CD14-positive monocyte (primary cell): ENCODE results near the gene LRIG1. TPM values are rescaled to one million over a fixed set of nuclear protein-coding genes. Genes with fewer than 3 reads are reported as not detected.

Source experiments
- DNase-seq, 3 donors: peaks; one replicate each; pipeline ENCODE4 v3.0.0-alpha.2; 2011 to 2022
- H2AFZ ChIP-seq: 2 replicates; pipeline ENCODE4 v1.6.0; 2012; ENCODE audit warnings: mild to moderate bottlenecking, low read depth, low read length, inconsistent platforms; ENCODE audit not compliant: insufficient read depth, poor library complexity, severe bottlenecking
- H3K27ac ChIP-seq, 2 donors: 1 replicate in 1 of 2; 2 replicates in 1 of 2; pipeline ENCODE4 v1.5.1; 2012 to 2013; ENCODE audit warnings: low read length in 2 of 2, control low read depth in 1 of 2, inconsistent platforms in 1 of 2, low read depth in 1 of 2, mild to moderate bottlenecking in 1 of 2
- H3K27me3 ChIP-seq, 2 donors: one replicate each; pipeline versions ENCODE4 v1.6.0 to v1.6.1; 2011 to 2013; ENCODE audit warnings: low read length in 2 of 2; ENCODE audit not compliant: control insufficient read depth in 2 of 2, insufficient read depth in 2 of 2
- H3K36me3 ChIP-seq, 2 donors: replicated peaks in 1 of 2; 1 replicate in 1 of 2; 2 replicates in 1 of 2; pipeline versions ENCODE4 v1.5.1 to v1.6.1; 2012 to 2013; ENCODE audit warnings: low read length in 2 of 2, control low read depth in 1 of 2, inconsistent platforms in 1 of 2, mild to moderate bottlenecking in 1 of 2; ENCODE audit not compliant: insufficient read depth in 2 of 2, control insufficient read depth in 1 of 2
- H3K4me1 ChIP-seq, 2 donors: 1 replicate in 1 of 2; 2 replicates in 1 of 2; pipeline versions ENCODE4 v1.5.1 to v1.6.1; 2012 to 2013; ENCODE audit warnings: low read length in 2 of 2, control low read depth in 1 of 2, inconsistent platforms in 1 of 2, mild to moderate bottlenecking in 1 of 2, moderate library complexity in 1 of 2; ENCODE audit not compliant: insufficient read depth in 2 of 2, control insufficient read depth in 1 of 2
- H3K4me2 ChIP-seq: replicated peaks from 2 replicates; pipeline ENCODE3; 2012; ENCODE audit warnings: low read length, moderate library complexity, mild to moderate bottlenecking; ENCODE audit not compliant: poor library complexity, severe bottlenecking; ENCODE audit errors: extremely low read depth
- H3K4me3 ChIP-seq, 3 experiments: fragments of 200-600 bp in 1 of 3; sonication (generic) in 1 of 3; replicated peaks in 1 of 3; 1 replicate in 2 of 3; 2 replicates in 1 of 3; pipeline ENCODE4 v1.5.1; 2011 to 2013; ENCODE audit warnings: low read length in 3 of 3, mild to moderate bottlenecking in 3 of 3, control low read depth in 2 of 3, low read depth in 2 of 3, inconsistent platforms in 1 of 3, moderate library complexity in 1 of 3
- H3K79me2 ChIP-seq: 2 replicates; pipeline ENCODE4 v1.6.0; 2012; ENCODE audit warnings: mild to moderate bottlenecking, control low read depth, inconsistent platforms, low read length, moderate library complexity; ENCODE audit not compliant: insufficient read depth
- H3K9ac ChIP-seq: 2 replicates; pipeline ENCODE4 v1.6.0; 2017; ENCODE audit warnings: low read length, mild to moderate bottlenecking; ENCODE audit not compliant: insufficient read depth, poor library complexity, severe bottlenecking
- H3K9me3 ChIP-seq, 2 donors: replicated peaks in 1 of 2; 1 replicate in 1 of 2; 2 replicates in 1 of 2; pipeline versions ENCODE4 v1.5.1 to v1.6.1; 2012 to 2013; ENCODE audit warnings: low read length in 2 of 2, control low read depth in 1 of 2; ENCODE audit not compliant: control insufficient read depth in 1 of 2, insufficient read depth in 1 of 2
- H4K20me1 ChIP-seq: 2 replicates; pipeline ENCODE4 v1.6.0; 2012; ENCODE audit warnings: mild to moderate bottlenecking, low read length, control low read depth, moderate library complexity; ENCODE audit not compliant: insufficient read depth
- H3K27ac Mint-ChIP-seq, 7 donors: one replicate each; pipeline ENCODE4 v1.8.0; 2020; ENCODE audit warnings: mild to moderate bottlenecking in 7 of 7, mixed read lengths in 7 of 7, moderate library complexity in 6 of 7, inconsistent platforms in 2 of 7
- H3K27me3 Mint-ChIP-seq, 3 donors: one replicate each; pipeline ENCODE4 v1.8.0; 2021 to 2022; ENCODE audit warnings: low read depth in 3 of 3, mild to moderate bottlenecking in 3 of 3, mixed read lengths in 3 of 3, moderate library complexity in 3 of 3, inconsistent platforms in 1 of 3
- H3K36me3 Mint-ChIP-seq, 2 donors: one replicate each; pipeline ENCODE4 v1.8.0; 2020; ENCODE audit warnings: mixed read lengths in 2 of 2, inconsistent platforms in 1 of 2, mild to moderate bottlenecking in 1 of 2
- H3K4me1 Mint-ChIP-seq: one replicate; pipeline ENCODE4 v1.8.0; 2020; ENCODE audit warnings: mild to moderate bottlenecking, mixed read lengths
- H3K4me3 Mint-ChIP-seq, 2 donors: one replicate each; pipeline ENCODE4 v1.8.0; 2020; ENCODE audit warnings: mild to moderate bottlenecking in 2 of 2, mixed read lengths in 2 of 2, moderate library complexity in 1 of 2
- H3K9me3 Mint-ChIP-seq, 7 donors: one replicate each; pipeline ENCODE4 v1.8.0; 2020 to 2022; ENCODE audit warnings: mixed read lengths in 7 of 7, mild to moderate bottlenecking in 6 of 7, moderate library complexity in 6 of 7, inconsistent platforms in 2 of 7
- WGBS: methylation state at CpG from one replicate; pipeline ENCODE4 v1.1.5; 2013; ENCODE audit warnings: missing lambda C conversion rate; ENCODE audit not compliant: insufficient coverage; 5-methylcytosine and 5-hydroxymethylcytosine counted together
- intact Hi-C, 2 donors: fragments of 100-400 bp; cut with micrococcal nuclease; formaldehyde crosslinking; loops; one replicate each; pipeline versions ENCODE4 v1.15.0 to v1.15.1; 2023
- polyA plus RNA-seq, 3 donors: library from polyadenylated mRNA; depleted of rRNA in 1 of 3; unstranded in 2 of 3; stranded (reverse) in 1 of 3; fragments of 300-500 nt in 2 of 3; fragments of >200 nt in 1 of 3; fragmentation: Illumina TruSeq in 2 of 3; gene quantifications; 1 replicate in 2 of 3; 2 replicates in 1 of 3; pipeline ENCODE4 v1.2.3, GENCODE V29; 2012 to 2021
- TF ChIP-seq, protein P1 (sequence below): fragments of 200-600 bp; IDR thresholded peaks from one replicate; pipeline ENCODE4 v1.8.0; 2022; ENCODE audit warnings: antibody characterized with exemption, mild to moderate bottlenecking

LRIG1 gene
- polyA plus RNA-seq, 3 donors: 0.82 to 1.9 (median 1.0) TPM

GRCh38 chr3:66392512-66392911 is 108.3 kb downstream of the LRIG1 start:
- intact Hi-C loops: no loop called here
- Histone ChIP-seq H3K27ac (no peak overlapping the region), H3K79me2 (no peaks in the 10 kb centered on the region), H3K9me3 (no peaks in the 10 kb centered on the region), H3K27me3 (no peaks in the 10 kb centered on the region), H3K4me2 (no peak overlapping the region), H3K9ac (no peak overlapping the region), H3K4me1 (peaks cover 2% of the 10 kb centered on the region in 2 donors), H3K4me3 (no peak overlapping the region), H2AFZ (no peak overlapping the region), H4K20me1 (no peaks in the 10 kb centered on the region), H3K36me3 (no peaks in the 10 kb centered on the region)
- Mint-ChIP-seq H3K4me1 (peaks cover 2% of the 10 kb centered on the region), H3K27ac (no peak overlapping the region), H3K36me3 (peaks cover 12 to 16% of the 10 kb centered on the region in 2 donors), H3K4me3 (no peak overlapping the region), H3K27me3 (no peaks in the 10 kb centered on the region), H3K9me3 (peaks cover 0 to 3% (median 0%) of the 10 kb centered on the region in 7 donors)
- TF ChIP-seq, protein P1, sequence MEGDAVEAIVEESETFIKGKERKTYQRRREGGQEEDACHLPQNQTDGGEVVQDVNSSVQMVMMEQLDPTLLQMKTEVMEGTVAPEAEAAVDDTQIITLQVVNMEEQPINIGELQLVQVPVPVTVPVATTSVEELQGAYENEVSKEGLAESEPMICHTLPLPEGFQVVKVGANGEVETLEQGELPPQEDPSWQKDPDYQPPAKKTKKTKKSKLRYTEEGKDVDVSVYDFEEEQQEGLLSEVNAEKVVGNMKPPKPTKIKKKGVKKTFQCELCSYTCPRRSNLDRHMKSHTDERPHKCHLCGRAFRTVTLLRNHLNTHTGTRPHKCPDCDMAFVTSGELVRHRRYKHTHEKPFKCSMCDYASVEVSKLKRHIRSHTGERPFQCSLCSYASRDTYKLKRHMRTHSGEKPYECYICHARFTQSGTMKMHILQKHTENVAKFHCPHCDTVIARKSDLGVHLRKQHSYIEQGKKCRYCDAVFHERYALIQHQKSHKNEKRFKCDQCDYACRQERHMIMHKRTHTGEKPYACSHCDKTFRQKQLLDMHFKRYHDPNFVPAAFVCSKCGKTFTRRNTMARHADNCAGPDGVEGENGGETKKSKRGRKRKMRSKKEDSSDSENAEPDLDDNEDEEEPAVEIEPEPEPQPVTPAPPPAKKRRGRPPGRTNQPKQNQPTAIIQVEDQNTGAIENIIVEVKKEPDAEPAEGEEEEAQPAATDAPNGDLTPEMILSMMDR: no peak
- WGBS: 100% methylated on average over 1 of the region's 3 CpGs
- DNase-seq: no peak

DNA sequence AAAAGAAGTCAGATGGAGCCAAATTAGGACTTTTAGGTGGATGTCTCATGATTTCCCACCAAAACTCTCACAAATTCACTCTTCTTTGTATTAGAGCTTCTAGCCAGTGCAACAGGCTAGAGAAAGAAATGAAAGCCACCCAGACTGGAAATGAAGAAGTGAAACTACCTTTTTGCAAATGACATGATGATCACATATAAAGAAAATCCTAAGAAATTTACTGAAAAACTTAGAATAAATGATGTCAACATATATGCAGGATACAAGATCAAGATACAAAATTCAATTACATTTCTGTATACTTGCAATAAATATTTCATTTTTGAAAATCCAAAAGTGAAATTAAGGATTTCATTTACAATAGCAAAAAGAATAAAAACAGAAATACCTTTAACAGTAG is 110.8 kb downstream of the LRIG1 start:
- Histone ChIP-seq H3K9ac (no peak overlapping the region), H3K4me2 (no peak overlapping the region), H3K27me3 (no peaks in the 10 kb centered on the region), H3K4me1 (no peaks in the 10 kb centered on the region), H3K36me3 (peaks cover 0 to 15% of the 10 kb centered on the region in 2 donors), H3K79me2 (no peaks in the 10 kb centered on the region), H2AFZ (no peak overlapping the region), H3K27ac (no peak overlapping the region), H4K20me1 (no peaks in the 10 kb centered on the region), H3K9me3 (peaks cover 0 to 11% of the 10 kb centered on the region in 2 donors), H3K4me3 (no peak overlapping the region)
- Mint-ChIP-seq H3K27ac (no peak overlapping the region), H3K4me3 (no peak overlapping the region), H3K27me3 (peaks cover 0 to 2% (median 0%) of the 10 kb centered on the region in 3 donors), H3K36me3 (peaks cover 24 to 33% of the 10 kb centered on the region in 2 donors), H3K9me3 (peaks cover 0 to 18% (median 5%) of the 10 kb centered on the region in 7 donors), H3K4me1 (peaks cover 6% of the 10 kb centered on the region)
- intact Hi-C loops: no loop called here
- TF ChIP-seq, protein P1: no peak
- DNase-seq: peak in 1 of 3 donors; percentile 7
